SK-N-SH (cell line): ENCODE results near the gene UBD.

Source experiments
- CHD2 ChIP-seq: fragments of 150-350 bp; IDR thresholded peaks from 2 replicates; pipeline ENCODE4 v1.6.1; 2018; ENCODE audit warnings: low read length; ENCODE audit not compliant: partially characterized antibody
- EZH2phosphoT487 ChIP-seq: fragments of 200-600 bp; sonication (generic); IDR thresholded peaks from 2 replicates; pipeline ENCODE4 v1.6.1; 2017; ENCODE audit warnings: low read depth, mixed run types, mild to moderate bottlenecking, antibody characterized with exemption, moderate library complexity, borderline replicate concordance
- FOXM1 ChIP-seq: IDR thresholded peaks from 2 replicates; pipeline ENCODE4 v1.4.0; 2012; ENCODE audit warnings: low read depth, mild to moderate bottlenecking
- JUND ChIP-seq: IDR thresholded peaks from 2 replicates; pipeline ENCODE4 v1.4.0; 2012
- MXI1 ChIP-seq: IDR thresholded peaks from 2 replicates; pipeline ENCODE4 v1.6.1; 2012; ENCODE audit warnings: mild to moderate bottlenecking, low read depth, low read length, improper control_type of control experiment
- NFIC ChIP-seq: IDR thresholded peaks from 2 replicates; pipeline ENCODE4 v1.4.0; 2012; ENCODE audit warnings: borderline replicate concordance
- POLR2AphosphoS5 ChIP-seq: IDR thresholded peaks from 2 replicates; pipeline ENCODE4 v1.6.1; 2012; ENCODE audit warnings: low read depth, low read length
- RFX5 ChIP-seq: IDR thresholded peaks from 2 replicates; pipeline ENCODE4 v1.6.1; 2012; ENCODE audit warnings: mild to moderate bottlenecking, improper control_type of control experiment, low read length
- TAF1 ChIP-seq: IDR thresholded peaks from 2 replicates; pipeline ENCODE4 v1.6.1; 2012; ENCODE audit warnings: low read depth, mild to moderate bottlenecking, low read length, moderate library complexity, borderline replicate concordance
- TCF12 ChIP-seq: IDR thresholded peaks from 2 replicates; pipeline ENCODE4 v1.4.0; 2012
- TEAD4 ChIP-seq: IDR thresholded peaks from 2 replicates; pipeline ENCODE4 v1.4.0; 2012; ENCODE audit warnings: mild to moderate bottlenecking, borderline replicate concordance; ENCODE audit not compliant: insufficient read depth
- YY1 ChIP-seq: IDR thresholded peaks from 2 replicates; pipeline ENCODE4 v1.4.0; 2012; ENCODE audit warnings: low read depth, mild to moderate bottlenecking
- TF ChIP-seq, protein P1 (sequence below): fragments of 200-600 bp; sonication (generic); IDR thresholded peaks from 2 replicates; pipeline ENCODE4 v1.6.1; 2017; ENCODE audit warnings: antibody characterized with exemption, mild to moderate bottlenecking, moderate library complexity
- TF ChIP-seq, protein P2 (sequence below): IDR thresholded peaks from 2 replicates; pipeline ENCODE4 v1.4.0; 2012; ENCODE audit warnings: low read depth

DNA sequence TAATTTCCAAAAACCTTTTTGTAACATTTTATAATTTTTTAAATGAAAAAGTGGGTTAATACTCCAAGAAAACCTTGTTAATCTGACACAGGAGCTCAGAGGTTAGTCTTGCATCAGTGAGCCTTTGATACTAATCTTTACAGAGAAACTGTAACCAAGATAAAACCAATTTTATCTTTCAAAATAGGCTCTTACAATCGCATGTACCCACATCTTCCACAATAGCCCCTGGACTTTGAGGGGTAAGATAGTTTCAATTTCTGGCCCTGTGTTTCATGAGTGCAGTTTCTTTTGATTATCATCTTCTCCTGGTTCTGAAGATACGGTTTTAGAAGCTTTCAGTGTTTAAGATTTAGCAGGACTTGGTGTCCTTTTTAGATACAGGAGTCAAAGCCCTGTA lies 37.3 kb downstream of the UBD start:
- TF ChIP-seq, protein P1, sequence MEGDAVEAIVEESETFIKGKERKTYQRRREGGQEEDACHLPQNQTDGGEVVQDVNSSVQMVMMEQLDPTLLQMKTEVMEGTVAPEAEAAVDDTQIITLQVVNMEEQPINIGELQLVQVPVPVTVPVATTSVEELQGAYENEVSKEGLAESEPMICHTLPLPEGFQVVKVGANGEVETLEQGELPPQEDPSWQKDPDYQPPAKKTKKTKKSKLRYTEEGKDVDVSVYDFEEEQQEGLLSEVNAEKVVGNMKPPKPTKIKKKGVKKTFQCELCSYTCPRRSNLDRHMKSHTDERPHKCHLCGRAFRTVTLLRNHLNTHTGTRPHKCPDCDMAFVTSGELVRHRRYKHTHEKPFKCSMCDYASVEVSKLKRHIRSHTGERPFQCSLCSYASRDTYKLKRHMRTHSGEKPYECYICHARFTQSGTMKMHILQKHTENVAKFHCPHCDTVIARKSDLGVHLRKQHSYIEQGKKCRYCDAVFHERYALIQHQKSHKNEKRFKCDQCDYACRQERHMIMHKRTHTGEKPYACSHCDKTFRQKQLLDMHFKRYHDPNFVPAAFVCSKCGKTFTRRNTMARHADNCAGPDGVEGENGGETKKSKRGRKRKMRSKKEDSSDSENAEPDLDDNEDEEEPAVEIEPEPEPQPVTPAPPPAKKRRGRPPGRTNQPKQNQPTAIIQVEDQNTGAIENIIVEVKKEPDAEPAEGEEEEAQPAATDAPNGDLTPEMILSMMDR: no peak
- TF ChIP-seq POLR2AphosphoS5 (no peak), RFX5 (no peak), FOXM1 (no peak), TCF12 (no peak), EZH2phosphoT487 (no peak), JUND (no peak), MXI1 (no peak), CHD2 (no peak), TAF1 (no peak), NFIC (no peak), YY1 (no peak), TEAD4 (no peak)
- TF ChIP-seq, protein P2, sequence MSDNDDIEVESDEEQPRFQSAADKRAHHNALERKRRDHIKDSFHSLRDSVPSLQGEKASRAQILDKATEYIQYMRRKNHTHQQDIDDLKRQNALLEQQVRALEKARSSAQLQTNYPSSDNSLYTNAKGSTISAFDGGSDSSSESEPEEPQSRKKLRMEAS: no peak
